CD4-positive, alpha-beta T cell treated with Interleukin-15 for 1 hour (primary cell): ENCODE measurements around the gene RAB3C.

Source experiments
- DNase-seq: peaks from one replicate; pipeline ENCODE4 v3.0.0-alpha.2; 2020

The RAB3C gene

DNA sequence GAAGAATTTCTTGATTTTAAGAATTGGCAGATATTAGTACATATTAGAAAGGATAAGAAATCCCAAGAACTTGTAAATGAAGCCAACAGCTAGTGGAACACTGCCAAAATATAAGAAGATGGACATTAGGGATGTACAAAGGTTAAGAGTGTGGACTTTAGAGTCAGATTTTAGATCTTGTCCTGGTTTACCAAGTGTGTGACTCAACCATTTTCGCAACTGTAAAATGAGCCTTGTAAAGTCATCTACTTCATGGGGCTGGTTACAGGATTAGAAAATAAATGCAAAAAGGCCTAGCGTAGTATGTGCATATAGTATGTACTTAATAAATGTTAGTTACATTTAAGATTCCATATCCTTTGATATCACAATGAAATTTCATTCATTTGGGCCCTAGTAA, 260.0 kb downstream of the RAB3C start:
- no peak for DNase-seq

DNA sequence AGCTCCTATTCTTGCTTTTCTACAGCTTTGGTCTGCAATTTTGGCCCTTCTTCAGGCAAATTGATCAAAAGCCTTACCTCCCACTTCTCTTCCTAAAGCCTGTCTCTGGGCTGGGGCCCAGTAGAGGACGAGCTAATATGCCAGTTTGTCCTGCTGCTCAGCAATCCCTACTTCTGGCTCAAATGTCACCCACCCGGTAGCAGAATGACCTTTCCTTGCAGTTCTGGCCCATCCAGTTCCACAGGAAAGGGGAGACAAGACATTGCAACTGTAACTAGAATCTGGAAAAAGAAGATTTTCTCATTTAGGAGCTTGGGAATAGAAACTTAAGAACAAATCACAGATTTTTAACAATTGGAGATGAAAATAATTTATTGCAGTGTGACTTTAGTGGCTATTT, 261.5 kb downstream of the RAB3C start:
- DNase-seq = no peak

DNA sequence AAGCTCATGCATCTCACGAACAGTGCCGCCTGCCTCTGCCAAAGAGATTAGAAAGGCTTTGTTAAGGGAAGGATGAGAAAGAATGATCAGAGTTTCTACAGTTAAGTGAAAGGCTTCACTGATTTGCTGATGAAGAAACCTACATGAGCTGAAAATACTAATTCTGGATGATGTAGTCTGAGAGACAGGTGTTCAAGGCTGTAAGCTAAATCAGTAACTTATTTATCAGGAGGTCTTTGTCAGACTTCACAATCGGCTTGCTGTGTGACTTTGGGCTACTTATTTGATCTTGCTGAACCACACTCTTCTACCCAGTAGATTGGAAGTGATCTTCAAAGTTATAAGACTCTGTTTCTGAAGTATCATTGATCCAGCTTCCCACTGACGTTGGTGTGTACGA, 264.2 kb downstream of the RAB3C start:
- DNase-seq = no peak

DNA sequence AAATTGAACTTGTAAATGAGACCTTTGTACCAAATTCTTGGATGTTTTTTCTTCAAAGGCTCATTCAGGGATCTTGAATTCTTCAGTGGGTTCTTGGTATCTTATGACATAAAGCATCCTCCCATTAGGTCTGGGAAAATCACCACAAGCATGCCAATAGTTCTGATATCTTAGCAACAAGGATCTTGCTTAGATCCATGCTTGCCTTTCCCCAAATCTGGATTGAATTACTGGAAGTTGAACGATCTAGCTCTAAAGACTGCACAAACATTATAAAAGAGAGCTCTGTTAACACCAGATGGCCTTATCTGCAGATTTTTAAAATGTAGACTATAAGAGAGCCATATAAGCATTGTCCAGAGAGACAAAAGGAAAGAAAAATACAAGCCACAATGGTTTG, 266.3 kb downstream of the RAB3C start:
- DNase-seq = no peak

DNA sequence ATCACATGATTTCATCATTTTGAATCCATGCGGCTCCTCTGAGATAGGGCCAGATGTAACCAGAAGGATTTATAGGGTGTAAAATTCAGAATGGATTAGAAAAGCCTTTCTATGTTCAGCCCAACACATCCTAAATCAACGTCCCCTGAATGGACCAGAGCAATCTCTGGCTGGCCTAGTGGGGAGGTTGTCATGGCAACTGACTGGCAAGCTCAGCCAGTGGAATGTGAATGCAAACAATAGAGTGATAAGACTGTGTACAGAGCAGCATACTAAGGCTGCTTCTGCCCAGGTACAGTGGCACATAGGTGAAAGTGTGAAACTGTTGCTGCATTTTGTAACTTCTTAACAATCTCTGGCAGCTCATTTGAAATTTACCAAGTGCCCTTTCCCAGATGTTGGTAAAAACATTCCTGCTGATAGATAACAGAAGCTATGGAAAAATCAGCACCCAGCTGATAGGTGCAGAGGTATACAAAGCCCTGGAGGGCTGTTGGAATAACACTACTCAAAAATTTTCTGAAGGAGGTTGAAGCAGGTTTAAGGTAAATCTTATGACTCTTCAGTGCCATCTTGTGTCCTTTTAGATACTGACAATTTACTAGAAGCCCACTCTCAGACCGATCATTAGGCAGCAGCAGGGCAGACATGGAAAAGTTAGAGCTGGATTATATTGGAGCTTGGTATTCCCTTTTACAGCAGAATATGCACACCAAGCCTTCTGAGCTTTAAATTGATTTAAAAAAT, 267.2 kb downstream of the RAB3C start:
- DNase-seq = no peak

DNA sequence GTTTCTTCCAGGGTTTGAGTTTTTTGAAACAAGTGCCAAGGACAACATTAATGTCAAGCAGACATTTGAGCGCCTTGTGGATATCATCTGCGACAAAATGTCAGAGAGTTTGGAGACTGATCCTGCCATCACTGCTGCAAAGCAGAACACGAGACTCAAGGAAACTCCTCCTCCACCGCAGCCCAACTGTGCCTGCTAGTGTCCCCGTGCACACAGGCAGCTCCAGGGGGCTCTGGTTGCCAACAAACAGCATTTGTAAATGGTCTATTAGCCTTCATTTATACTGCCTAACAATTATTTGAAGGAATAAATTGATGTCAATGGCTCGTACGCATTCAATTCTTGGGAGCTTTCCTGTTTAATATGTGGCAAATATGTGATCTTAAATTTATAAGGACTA, 268.3 kb downstream of the RAB3C start:
- no peak for DNase-seq

DNA sequence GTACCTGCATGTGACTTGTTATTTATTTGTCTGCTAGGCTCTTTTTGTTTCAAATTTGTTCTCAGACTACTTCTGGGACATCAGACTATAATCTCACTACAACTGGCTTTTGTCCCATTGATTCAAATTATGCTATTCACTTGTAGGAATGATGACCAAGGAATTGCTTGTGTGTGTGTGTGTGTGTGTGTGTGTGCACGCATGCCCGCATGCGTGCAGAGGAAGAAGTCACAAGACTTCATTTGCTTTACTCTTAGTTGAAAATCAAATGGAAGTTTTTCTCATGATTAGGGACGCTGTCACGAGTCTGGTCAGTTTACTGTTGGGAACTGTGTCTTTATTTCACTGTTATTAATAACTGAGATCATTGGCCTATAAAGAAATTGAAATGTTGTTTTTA, 268.7 kb downstream of the RAB3C start:
- DNase-seq = no peak

DNA sequence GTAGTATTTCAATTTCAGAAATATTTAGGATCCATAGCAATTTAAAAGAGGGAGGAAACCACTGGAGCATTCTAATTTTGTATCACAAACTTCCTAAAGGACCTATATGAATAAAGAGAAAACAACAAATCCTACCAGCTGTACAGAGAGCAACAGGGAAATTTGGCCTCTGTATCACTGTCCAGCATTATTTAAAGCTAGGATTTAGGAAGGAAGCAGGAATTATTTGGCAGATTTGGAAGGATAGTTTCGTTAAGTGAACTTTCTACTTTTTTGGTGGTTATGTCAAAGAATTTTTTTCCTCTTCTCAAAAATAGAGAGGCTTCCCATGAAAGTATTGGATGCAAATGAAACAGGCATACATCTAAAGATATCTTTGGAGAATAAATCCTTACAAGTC, 269.7 kb downstream of the RAB3C start:
- no peak for DNase-seq

DNA sequence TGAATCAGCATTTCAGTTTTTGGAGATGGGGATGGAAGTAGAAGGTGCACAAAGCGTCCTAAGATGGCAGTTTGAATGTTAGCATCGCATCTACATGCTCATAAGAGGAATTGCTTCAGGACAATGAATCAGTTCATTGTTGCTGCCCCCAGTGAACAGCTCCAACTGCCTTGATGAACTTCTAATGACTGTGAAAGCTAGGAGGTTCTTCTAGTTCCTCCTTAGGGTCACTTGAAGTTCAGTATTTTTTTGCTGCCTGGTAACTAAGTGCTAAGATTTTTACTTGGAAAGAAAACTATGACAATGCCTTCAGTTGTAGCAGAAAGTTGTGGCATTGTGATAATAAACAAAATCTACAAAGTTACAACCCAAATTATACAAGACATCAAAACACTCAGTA, 271.6 kb downstream of the RAB3C start:
- no peak for DNase-seq

DNA sequence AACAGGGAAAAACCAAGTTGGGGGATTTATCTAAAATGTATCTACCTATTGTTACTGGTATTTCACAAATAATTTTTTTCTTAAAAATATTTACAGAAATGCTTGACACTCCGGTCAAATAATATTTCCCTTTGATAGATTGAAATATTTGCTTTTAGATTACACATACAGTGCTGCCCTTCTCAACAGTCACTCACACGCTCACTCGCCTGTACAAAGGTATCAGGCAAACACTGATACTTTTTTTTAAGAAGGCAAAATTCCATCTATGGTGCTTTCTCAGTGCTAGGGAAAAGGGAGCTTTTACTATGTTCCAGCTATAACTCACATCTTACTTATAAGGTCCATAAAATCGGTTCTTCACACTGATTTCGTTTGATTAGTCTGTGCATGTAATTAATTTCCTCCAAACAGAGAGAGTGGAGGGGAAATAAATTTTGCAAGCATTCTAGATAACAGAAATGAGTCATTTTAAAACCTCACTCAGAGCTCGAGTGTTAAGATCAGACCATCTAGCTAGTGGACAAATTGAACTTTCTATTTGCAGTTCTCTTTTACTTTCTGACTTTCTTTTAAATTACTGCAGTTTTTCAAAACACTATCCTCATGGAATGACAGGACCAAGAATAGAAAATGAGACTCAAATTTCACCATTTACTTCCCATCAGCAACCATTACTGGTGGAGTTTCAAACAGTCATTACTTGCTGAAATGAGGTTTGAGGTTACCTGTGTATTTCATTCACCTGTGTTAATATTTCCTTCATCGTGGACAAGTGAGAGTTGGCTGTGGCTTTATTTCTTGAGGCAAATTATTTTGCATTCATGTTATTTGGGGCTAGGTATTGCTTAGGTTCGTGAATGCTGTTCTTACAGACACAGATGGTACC, 273.2 kb downstream of the RAB3C start:
- no peak for DNase-seq

DNA sequence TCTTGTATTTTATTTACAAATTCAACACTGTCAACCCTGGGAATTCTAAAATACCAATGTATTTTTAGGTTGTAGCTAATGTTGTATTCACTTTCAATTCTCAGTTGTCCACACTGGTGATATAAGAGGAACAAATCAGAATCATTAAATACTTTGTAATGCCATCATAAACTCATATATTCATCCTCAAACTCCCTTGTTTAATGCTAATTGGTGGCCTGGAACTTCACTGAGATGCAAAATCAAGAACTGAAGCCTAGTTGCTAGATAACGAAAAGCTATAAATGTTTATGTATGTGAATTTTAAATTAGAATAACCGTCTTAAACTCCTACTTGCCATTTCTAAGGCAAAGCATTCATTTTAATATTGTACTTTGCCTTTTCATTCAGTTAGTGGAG, 274.7 kb downstream of the RAB3C start:
- DNase-seq = no peak

DNA sequence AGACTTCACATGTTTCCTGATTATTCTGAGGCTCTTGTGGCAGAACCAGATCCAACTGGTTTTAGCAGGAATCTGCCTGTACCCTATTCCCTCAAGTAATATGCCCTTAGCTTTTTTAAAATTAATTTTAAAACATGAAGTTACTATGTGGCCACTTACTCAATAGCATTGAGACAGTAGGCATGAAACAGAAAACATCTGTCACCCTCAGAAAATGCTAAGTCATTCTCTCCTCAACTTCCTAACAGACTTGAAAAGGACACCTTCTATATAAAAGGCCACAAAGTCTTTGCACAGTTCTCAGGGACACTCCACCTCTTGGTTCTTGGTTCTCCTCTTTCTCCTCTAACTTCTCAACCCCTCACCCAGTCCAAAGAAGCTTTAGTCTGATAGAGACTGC, 277.8 kb downstream of the RAB3C start:
- no peak for DNase-seq

DNA sequence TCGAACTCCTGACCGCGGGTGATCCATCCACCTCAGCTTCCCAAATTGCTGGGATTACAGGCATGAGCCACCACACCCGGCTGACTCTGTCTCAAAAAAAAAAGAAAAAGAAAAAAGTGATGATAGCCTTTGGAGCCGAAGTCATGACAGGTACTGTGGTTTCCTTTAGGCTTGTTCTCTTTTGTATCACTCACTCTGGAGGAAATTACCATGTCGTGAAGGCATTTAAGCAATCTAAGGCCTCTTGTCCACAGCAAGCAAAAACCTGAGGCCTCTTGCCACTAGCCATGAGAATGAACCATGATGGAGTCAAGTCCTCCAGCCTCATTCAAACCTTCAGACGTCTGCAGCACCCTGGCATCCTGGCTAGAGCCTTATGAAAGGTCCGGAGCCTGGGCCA, 286.1 kb downstream of the RAB3C start:
- no peak for DNase-seq

DNA sequence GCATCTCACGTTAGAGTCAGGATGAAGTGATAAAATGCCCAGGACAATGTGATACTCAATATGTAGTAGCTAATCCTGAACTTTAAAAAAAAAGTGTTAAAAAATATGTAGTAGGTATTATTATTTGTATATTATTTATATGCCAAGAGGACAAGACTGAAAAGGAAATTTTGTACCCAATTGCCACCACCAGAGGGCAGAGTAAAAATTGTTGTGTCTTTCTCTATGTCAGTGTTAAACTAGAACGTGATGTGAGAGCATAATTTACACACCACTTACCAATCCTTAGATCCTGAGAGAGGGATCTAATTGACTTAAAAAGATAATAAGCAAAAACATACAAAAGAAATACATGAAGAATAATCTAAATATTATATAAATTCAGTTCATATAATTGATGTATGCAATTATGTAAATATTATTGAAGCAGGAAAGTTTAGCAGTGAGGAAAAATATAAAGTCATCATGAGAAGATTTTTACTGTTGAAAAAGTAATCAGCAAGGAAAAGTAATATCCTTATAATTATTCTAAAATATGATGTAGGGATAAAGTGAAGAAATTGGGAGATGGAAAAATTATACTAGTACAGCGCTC, 288.9 kb downstream of the RAB3C start:
- no peak for DNase-seq

DNA sequence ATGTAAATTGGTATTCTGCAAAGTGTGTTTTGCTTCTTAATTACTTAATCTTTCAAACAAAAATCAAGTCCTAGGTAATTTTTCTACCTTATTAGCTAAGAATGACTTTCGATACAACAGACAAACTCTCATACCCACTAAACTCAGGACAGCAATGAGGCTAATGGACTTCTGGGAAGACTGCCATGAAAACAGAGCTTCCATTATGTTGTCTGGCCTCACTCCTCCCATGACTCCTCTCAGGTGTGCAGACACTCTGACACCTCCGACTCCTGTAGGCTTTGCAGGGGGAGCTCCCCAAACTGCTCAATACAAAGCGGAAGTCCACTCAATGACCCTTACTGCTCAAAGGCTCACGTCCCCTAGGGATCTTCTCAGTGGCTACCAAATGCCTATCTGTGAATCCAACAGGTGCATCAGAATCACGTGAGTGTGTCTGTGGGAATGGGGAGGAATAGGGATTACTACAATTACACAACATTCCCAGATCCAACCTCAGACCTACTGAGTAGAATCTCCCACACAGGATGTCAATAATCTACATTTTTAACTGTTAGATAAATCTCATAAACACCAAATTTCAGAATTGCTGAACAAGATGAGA, 289.9 kb downstream of the RAB3C start:
- no peak for DNase-seq

DNA sequence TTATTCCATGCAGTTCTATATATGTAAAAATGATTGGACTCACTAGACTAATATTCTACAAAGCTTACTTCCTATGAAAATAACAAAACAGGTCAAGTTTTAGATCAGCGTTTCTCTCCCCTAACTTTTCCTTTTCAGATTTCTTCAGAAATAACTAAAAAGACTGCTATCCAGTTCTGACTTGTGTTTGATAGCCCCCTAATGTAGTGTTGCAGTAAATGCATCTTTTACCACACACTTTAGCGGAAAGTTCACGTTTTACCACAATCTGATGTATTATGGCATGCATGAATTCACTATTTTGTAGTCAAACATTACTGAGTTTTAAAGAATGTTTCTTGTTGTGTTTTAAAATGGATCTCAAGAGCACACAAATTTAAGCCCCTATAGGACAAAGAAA, 292.7 kb downstream of the RAB3C start:
- no peak for DNase-seq

DNA sequence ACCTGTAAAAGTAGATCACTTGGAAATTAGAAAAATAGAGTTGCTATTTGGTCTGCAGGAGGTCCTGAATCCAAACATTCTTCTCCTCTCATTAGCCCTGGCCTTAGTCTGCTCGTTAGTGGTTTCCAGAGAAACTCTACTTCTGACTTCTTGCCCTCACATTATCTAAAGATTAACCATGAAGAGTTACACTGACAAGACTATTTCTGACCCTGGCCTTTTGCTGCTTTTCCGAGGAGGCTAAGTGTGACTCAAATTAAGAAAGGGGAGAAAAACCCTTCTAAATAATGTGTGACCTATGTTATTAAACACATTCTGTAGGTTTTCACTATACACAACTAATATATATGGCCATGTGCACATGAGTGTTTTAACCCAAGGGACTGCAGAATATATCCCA, 302.4 kb downstream of the RAB3C start:
- no peak for DNase-seq

DNA sequence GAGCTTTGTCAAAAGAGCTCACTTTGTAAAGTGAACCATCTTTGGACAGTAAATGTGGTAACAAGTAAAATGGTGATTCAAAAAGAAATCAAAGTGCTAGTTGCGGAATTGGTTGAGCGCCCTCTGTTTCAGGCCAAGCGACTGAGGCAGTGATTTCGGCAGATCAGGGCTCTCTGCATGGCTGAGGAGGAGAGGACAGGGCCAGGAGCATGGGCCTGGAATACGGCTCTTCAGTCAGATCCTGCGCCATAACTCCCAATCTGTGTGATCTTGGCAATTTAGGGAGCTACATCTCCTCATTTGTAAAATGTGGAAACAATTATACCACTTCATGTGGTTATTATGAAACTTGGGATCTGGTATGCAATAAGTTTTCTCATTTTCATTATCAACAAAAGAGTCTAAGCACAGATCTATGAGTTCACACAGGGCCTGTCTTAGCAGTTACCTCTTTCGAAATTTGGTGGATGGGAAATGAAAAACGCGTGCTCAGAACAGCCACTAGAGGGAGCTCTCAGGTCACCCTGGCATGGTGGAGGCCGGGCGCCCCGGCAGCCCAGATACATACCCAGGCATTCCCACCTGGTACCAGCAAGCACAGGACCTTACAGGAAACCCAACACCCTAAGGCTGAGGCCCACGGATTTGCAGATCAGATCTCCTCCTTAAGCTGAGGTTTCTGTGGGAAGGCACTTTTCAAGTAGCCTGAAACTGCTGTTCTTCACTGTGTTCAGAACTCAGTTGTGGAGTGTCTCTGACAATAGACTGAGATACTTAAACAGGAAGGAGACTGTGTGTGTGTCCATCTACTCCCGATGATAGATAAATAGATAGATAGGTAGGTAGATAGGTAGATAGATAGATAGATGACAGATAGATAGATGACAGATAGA, 303.7 kb downstream of the RAB3C start:
- peak; percentile 42 for DNase-seq

DNA sequence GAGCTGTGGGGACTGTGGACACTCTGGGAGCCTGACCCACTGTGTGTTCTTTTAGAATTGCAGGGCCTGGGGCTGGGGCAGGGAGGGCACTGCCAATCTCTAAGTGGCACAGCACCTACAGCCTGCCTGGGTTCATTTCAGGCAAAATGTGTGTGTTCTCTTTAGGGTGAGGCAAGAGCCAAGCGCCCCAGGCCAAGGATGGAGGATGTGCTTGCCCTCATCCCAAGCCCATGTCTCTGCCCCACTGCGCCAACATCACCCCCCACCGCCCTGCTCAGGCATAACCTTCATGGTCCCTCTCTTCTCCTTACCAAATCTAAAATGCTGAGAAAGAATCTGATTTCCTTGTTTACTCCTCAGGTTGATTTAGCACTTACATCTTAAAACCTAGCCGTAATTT, 304.4 kb downstream of the RAB3C start:
- no peak for DNase-seq

DNA sequence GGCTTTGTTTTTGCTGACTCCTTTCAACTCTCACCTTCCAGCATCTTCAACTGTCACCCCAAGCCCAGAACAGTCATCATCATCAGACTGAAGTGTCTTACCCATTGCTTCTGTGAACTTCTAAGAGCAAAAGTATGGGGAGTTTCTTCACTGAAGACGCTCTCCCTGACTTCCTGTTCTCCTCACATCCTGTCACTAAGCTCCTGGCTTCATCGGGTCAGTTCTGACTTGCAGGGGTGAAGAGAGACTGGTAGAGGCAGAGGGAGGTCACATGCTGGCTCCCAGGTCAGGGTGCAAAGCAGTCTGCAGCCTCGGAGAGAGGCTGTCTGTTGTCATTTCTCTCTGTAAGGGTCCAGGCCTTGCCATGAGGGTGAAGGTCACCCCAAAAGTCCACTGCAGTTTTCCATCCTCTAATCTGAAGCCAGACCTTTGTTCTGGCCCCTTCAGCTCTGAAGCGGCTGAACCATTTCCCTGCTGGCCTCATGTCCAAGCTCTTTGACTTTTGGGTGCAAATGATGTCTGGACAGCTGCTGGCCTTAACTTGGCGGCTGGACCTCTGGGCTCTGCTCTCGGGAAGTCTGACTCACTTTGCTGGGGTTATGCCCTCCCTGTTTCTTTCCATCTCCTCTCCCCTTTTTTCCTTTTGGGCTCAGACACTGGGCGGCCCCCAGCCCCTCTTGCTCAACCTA, 305.0 kb downstream of the RAB3C start:
- no peak for DNase-seq

DNA sequence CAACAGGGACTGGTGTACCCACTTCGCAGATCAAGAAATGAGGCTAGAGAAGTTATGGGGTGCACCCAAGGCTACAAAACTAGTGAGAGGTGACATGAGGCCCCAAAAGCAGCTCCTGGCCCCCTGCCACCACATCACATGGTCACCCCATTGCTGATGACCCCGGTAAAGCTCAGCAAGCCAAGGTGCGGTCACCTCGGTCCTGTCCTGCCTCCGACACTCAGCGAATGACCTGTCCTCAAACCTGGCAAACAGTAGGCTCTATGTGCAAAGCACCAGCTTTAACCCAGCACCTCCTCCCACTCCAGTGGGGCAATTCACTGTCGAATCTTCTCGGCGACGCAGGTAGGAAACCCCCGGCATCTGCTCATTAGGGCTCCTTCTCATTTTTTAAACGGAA, 307.4 kb downstream of the RAB3C start:
- no peak for DNase-seq

DNA sequence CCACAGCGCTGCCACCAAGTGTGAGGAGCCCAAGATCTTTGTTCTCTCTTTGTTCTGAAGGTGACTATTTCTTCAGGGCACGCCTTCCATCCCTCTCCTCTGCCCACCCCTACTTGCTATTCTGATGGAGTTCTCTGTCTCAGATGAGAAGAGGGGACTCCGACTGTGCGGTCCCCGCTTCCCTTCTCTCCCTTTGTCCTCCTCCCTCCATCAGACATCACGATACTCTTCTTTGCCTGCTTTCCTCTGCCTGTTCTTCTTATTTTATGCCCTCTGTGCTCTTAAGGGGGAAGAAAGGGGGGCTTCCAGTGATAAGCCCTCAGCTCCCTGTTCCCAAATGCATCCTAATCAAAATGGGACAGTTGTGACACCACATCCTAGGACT, 307.8 kb downstream of the RAB3C start:
- DNase-seq = no peak
